LNCaP clone FGC (cell line): ENCODE data around the gene DYRK1A.

Experiments
- DNase-seq: peaks from one replicate; pipeline ENCODE4 v3.0.0-alpha.2; 2011; ENCODE audit warnings: low read depth
- H3K4me3 ChIP-seq: 2 replicates; pipeline ENCODE4 v1.5.1; 2011; ENCODE audit warnings: mild to moderate bottlenecking, low read depth, low read length, control low read depth
- CTCF ChIP-seq: IDR thresholded peaks from 2 replicates; pipeline ENCODE4 v1.5.1; 2012; ENCODE audit warnings: mild to moderate bottlenecking; ENCODE audit not compliant: control insufficient read depth, insufficient read depth; ENCODE audit errors: extremely low read depth

The DYRK1A gene

GRCh38 chr21:37574316-37574715 lies 207.7 kb downstream of the DYRK1A start:
- H3K4me3 ChIP-seq, result no peak overlapping the region
- DNase-seq, result no peak
- no peak for TF ChIP-seq CTCF

GRCh38 chr21:37574751-37575150 lies 208.2 kb downstream of the DYRK1A start:
- H3K4me3 ChIP-seq, result no peak overlapping the region
- no peak for TF ChIP-seq CTCF
- no peak for DNase-seq

GRCh38 chr21:37575580-37575979 lies 209.0 kb downstream of the DYRK1A start:
- no peak overlapping the region for H3K4me3 ChIP-seq
- DNase-seq, result no peak
- TF ChIP-seq CTCF, result no peak
